Thyroid gland (tissue), 4 donors: ENCODE data around the gene TMEM150C.

Source experiments
- POLR2A ChIP-seq, 2 donors: fragments of 450-650 bp; IDR thresholded peaks; one replicate each; pipeline ENCODE4 v1.6.1; 2017; ENCODE audit warnings: antibody characterized with exemption in 2 of 2, mild to moderate bottlenecking in 2 of 2, moderate library complexity in 1 of 2
- TF ChIP-seq, protein P1 (sequence below), 6 experiments: fragments of 200-600 bp in 3 of 6; fragments of 450-650 bp in 3 of 6; sonication (generic) in 3 of 6; IDR thresholded peaks; one replicate each; pipeline ENCODE4 v1.5.1; 2016 to 2019; ENCODE audit warnings: antibody characterized with exemption in 6 of 6, mild to moderate bottlenecking in 2 of 6, inconsistent platforms in 1 of 6, moderate library complexity in 1 of 6

DNA sequence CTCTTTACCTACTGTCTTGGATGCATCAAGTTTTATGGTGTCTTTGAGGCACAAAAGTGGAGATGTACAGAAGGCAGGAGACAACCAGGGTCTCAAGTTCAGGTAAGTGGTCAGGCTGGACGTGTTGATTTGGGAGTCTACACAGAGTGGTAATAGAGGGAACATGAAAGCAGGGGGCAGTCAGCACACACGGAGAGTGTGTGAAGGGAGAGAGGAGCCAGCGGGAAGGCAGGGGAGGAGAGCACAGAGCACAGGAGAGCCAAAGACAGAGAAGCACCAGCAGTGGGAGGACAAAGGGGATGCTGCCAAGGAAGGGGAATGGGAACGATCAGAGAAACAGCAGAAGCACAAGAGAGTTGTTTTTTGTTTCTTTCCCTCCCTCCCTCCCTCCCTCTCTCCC is 32.9 kb downstream of the TMEM150C start:
- TF ChIP-seq, protein P1, sequence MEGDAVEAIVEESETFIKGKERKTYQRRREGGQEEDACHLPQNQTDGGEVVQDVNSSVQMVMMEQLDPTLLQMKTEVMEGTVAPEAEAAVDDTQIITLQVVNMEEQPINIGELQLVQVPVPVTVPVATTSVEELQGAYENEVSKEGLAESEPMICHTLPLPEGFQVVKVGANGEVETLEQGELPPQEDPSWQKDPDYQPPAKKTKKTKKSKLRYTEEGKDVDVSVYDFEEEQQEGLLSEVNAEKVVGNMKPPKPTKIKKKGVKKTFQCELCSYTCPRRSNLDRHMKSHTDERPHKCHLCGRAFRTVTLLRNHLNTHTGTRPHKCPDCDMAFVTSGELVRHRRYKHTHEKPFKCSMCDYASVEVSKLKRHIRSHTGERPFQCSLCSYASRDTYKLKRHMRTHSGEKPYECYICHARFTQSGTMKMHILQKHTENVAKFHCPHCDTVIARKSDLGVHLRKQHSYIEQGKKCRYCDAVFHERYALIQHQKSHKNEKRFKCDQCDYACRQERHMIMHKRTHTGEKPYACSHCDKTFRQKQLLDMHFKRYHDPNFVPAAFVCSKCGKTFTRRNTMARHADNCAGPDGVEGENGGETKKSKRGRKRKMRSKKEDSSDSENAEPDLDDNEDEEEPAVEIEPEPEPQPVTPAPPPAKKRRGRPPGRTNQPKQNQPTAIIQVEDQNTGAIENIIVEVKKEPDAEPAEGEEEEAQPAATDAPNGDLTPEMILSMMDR (IDR thresholded peaks at IDR 0.05): no peak
- no peak for TF ChIP-seq POLR2A (IDR thresholded peaks at IDR 0.05)
